Retinal pigment epithelial cell (primary cell): ENCODE results near the gene ST6GALNAC3.

Experiments used
- DNase-seq: peaks from one replicate; pipeline ENCODE4 v3.0.0-alpha.2; 2010; ENCODE audit warnings: low read depth
- H3K4me3 ChIP-seq: 2 replicates; pipeline ENCODE4 v1.5.1; 2011; ENCODE audit warnings: mild to moderate bottlenecking, low read length, control low read depth, moderate library complexity
- CTCF ChIP-seq: conservative IDR thresholded peaks from 2 replicates; pipeline ENCODE4 v1.5.1; 2011; ENCODE audit warnings: low read depth, low read length, control low read depth, inconsistent platforms

The ST6GALNAC3 gene

GRCh38 chr1:76473591-76473990 is 399.0 kb downstream of the ST6GALNAC3 start:
- TF ChIP-seq CTCF = no peak
- H3K4me3 ChIP-seq = no peak overlapping the region
- DNase-seq = no peak

GRCh38 chr1:76474922-76475321 is 400.4 kb downstream of the ST6GALNAC3 start:
- H3K4me3 ChIP-seq = no peak overlapping the region
- TF ChIP-seq CTCF = no peak
- DNase-seq = no peak

- no peak for DNase-seq
- no peak for TF ChIP-seq CTCF
- H3K4me3 ChIP-seq = no peak overlapping the region
Measured at GRCh38 chr1:76477156-76477555, 402.6 kb downstream of the ST6GALNAC3 start.

GRCh38 chr1:76480827-76481226 is 406.3 kb downstream of the ST6GALNAC3 start:
- H3K4me3 ChIP-seq = no peak overlapping the region
- no peak for TF ChIP-seq CTCF
- DNase-seq = peak; percentile 21

GRCh38 chr1:76481672-76482071 is 407.1 kb downstream of the ST6GALNAC3 start:
- DNase-seq = no peak
- TF ChIP-seq CTCF = no peak
- H3K4me3 ChIP-seq = no peak overlapping the region

- no peak overlapping the region for H3K4me3 ChIP-seq
- no peak for TF ChIP-seq CTCF
- DNase-seq = no peak
Measured at GRCh38 chr1:76482272-76482671, 407.7 kb downstream of the ST6GALNAC3 start.

GRCh38 chr1:76491737-76492136 is 417.2 kb downstream of the ST6GALNAC3 start:
- DNase-seq = no peak
- no peak overlapping the region for H3K4me3 ChIP-seq
- no peak for TF ChIP-seq CTCF
